HG03039 (cell line): ENCODE measurements around the gene STIMATE.

Source experiments
- ATAC-seq: cut with Tn5 transposase; IDR thresholded peaks from one replicate; pipeline ENCODE4 v1.9.1; 2021; ENCODE audit warnings: mild to moderate bottlenecking, moderate library complexity; ENCODE audit not compliant: unreplicated experiment

Gene STIMATE

GRCh38 chr3:52793702-52794611 is 103.4 kb downstream of the STIMATE start:
- no peak for ATAC-seq

GRCh38 chr3:52792961-52793695 is 104.2 kb downstream of the STIMATE start:
- no peak for ATAC-seq

DNA sequence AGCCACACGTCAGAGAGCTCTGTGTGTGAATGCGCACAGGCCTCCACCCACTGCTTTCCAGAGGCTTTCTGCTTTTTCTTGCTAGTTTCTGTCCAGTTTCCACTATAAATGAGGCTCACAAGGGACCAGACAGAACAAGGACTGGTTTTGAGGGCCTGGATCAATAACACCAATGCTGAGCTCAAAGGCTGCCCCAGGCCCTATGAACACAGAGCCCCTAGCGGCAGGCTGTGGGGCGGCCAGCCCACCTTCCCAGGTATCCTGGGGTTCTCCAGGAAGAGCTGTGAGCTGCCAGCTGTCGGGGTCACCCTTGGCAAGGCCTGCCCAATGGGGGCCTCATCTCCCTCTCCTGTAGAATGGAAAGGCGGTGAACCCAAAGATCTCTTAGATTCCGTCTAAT is 104.9 kb downstream of the STIMATE start:
- ATAC-seq = no peak

DNA sequence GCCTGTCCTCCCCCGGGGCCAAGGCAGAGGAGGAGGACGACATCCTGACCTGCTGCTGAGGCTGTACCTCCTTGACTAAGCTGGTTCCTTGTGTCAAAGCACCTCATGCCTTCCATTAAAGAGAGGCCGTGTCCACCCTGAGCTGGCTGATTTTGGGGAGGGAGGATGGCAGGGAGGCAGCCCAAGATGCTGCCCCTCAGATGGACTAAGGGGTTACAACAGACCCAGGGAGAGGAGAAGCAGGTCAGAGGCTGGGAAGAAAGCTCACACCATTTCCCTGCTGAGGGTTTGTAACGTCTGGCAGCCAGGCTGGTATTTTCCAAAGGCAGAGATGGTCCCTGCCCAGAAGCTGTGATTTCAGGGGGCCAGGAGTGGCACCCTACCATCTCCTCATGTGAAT is 105.4 kb downstream of the STIMATE start:
- ATAC-seq = no peak

GRCh38 chr3:52791366-52791765 is 106.0 kb downstream of the STIMATE start:
- no peak for ATAC-seq

DNA sequence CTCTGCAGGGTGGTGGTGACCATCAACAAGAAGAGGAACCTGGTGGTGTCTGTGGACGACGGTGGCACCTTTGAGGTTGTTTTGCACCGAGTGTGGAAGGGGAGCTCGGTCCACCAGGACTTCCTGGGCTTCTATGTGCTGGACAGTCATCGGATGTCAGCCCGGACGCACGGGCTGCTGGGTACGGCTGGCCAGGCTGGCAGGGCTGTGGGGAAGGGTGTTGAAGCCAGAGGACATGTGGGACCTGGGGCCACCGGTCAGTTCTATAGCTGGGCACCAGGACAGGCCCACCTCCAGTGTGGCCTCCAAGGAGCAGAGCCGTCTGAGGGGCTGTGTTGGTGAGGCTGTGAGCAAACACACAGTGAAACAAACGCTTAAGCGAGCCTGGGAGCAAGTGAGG is 106.6 kb downstream of the STIMATE start:
- ATAC-seq = no peak

GRCh38 chr3:52790337-52790736 is 107.0 kb downstream of the STIMATE start:
- no peak for ATAC-seq

DNA sequence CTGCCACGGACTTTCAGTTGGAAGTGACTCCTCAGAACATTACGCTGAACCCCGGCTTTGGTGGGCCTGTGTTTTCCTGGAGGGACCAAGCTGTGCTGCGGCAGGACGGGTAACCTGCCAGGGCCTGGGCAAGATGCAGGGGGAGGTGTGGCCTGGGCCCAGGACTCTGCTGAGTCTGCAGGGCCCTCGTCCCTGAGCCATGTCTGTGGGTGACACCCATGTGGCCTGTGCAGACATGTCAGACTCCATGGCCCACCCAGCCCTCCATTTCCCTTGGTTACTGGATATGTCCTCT is 107.7 kb downstream of the STIMATE start:
- ATAC-seq = no peak

DNA sequence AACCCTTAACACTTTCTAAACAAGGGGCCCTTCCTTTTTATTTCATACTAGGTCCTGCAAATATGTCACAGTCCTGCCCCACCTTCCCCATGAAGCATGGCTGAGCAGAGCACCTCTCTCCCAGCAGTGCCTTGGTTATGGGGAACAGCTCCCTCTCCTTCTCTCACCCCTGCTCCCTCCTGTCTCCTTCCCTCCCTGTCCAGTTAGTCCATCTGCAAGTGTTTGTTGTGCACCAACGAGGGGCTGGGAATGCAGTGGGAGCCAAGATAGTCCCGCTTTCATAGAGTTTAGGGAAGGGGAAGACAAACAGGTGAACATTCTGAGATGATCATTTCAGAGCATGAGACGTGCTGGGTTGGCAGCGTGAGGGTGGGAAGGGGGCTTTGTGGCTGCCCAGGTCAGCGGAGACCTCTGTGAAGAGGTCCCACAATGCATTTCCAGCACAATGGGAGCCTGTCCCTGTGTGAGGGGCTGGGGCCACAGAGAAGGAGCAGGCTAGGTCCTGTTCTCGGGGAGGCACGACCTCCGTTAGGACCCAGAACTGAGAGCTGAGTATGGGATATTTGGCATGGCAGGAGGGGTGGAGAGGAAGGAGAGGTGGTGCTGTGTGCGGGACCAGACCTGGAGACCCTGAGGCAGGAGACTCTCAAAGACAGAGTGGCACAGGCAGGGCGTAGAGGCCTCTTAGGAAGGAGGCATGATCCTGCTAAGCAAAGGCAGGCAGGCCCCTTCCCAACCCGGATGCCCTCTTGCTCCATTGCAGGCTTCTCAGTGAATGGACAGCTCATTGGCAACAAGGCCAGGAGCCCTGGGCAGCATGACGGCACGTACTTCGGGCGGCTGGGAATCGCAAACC is 108.2 kb downstream of the STIMATE start:
- no peak for ATAC-seq

DNA sequence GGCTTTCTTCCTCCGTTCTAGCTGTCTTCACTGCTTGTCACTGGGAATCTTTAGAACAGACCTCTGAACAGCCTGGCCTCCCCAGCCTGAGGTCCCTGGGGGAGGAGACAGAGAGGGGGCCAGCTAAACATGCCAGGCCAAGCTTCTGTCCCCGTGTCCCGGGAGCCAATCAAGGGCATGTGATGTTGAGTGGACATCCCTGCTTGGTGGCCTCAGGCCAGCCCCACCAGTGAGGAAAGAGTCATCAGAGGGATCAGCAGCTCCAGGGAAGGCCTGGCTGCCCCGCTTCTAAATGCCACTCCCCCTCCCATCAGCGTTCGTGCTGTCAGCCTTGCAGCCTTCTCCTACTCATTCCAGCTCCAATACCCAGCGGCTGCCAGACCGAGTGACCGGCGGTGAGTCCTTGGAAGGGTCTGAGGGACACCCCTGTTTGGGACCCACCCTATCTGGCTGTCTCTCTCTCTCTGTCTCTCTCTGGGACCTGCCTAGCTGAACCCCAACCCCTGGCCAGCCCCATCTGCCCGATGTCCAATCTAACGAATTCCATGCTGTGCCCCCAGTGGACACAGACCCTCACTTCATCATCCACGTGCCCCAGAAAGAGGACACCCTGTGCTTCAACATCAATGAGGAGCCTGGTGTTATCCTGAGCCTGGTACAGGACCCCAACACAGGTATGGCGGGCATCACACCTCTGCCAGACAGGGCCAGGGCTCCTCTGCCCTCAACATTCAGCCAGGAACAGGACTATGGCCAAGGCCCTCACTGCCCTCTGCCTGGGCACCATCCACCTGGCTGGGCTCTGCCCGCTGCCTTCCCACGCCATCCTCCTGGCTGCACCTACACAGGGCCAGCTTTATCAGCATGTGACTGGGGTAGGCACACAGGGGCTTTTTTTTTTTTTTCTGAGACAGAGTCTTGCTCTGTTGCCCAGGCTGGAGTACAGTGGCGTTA is 109.4 kb downstream of the STIMATE start:
- ATAC-seq = no peak

GRCh38 chr3:52787246-52787645 is 110.1 kb downstream of the STIMATE start:
- ATAC-seq = no peak
